ENCODE data around the gene DLEC1.

DNA sequence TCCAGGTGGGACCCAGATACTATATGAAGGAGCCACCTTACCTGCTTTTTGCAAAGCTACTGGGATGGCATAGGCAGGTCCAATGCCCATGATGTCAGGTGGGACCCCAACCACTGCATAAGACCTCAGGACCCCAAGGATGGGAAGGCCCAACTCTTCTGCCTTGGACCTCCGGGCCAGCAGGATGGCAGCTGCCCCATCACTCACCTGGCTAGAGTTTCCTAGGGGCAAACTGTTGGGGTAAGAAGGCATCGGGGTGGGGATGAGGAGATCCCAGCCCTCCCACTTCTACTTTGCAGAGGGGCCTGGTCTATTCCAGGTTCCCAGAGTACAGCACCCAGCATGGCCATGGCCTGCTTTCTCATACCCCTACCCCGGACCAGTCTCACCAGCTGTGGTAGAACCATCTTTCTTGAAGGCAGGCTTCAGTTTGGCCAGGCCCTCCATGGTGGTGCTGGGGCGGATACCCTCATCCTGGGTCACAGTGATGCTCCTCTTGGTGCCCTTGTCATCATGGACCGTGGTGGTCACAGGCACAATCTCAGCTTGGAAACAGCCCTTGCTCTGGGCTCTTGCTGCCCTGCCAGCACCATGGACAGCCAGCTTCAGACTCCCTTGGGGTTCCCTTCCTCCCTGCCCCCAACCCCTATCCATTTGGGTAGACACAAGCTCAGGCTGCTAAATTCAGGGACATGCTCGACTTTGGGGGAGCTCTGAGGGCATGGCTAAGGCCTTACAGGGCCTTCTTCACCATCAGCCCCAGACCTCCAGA is 87.3 kb downstream of the DLEC1 start:
- TF ChIP-seq, protein P1, sequence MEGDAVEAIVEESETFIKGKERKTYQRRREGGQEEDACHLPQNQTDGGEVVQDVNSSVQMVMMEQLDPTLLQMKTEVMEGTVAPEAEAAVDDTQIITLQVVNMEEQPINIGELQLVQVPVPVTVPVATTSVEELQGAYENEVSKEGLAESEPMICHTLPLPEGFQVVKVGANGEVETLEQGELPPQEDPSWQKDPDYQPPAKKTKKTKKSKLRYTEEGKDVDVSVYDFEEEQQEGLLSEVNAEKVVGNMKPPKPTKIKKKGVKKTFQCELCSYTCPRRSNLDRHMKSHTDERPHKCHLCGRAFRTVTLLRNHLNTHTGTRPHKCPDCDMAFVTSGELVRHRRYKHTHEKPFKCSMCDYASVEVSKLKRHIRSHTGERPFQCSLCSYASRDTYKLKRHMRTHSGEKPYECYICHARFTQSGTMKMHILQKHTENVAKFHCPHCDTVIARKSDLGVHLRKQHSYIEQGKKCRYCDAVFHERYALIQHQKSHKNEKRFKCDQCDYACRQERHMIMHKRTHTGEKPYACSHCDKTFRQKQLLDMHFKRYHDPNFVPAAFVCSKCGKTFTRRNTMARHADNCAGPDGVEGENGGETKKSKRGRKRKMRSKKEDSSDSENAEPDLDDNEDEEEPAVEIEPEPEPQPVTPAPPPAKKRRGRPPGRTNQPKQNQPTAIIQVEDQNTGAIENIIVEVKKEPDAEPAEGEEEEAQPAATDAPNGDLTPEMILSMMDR (IDR thresholded peaks at IDR 0.05; ENCODE audit: poor library complexity, severe bottlenecking), result no peak
- no peak for TF ChIP-seq EZH2 (IDR thresholded peaks at IDR 0.05; ENCODE audit: borderline replicate concordance, insufficient read depth, low read length, poor library complexity, severe bottlenecking)
- no peak for TF ChIP-seq MXI1 (conservative IDR thresholded peaks at IDR 0.05; ENCODE audit: poor library complexity, severe bottlenecking)
